ENCODE results near the gene CPE.
"Not testable (repeated sequence)": the region's sequence is repeated elsewhere in the genome, so short reads cannot be mapped to it uniquely, and the experiment has no call there.

Gene CPE

DNA sequence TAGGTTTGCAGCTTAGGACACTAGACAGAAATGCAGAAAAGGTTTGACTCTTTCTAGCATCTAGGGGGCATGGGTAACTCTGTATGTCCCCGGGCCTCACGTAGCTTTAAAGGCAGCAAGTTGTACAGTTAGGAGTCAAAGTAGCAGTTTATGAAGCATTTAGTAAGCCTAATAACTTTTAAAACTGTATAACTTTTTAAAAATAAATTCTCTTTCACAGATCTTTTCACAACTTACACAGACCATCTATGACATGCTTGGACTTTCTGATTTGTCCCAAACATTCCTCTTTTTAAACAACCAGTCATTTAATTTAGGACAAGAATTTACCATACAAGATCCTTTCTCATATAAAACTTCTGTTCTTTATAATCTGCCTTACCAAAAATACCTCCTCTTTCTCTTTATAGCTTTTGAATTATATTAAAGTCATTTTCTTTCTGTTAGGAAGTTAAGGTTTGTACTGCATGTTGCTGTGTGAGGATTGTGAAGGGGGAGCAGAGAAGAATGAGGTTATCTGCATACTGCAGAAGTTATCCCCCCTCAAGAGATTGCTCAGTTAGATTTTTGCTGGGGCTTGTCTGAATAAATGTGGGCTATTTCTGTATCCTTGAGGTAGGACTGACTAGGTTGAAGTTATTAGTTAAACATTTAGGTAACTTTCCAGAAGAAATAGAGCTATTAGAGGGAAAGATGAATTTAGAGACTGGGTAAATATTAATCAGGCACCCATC, 94.3 kb downstream of the CPE start:
- no peak for DNase-seq

DNA sequence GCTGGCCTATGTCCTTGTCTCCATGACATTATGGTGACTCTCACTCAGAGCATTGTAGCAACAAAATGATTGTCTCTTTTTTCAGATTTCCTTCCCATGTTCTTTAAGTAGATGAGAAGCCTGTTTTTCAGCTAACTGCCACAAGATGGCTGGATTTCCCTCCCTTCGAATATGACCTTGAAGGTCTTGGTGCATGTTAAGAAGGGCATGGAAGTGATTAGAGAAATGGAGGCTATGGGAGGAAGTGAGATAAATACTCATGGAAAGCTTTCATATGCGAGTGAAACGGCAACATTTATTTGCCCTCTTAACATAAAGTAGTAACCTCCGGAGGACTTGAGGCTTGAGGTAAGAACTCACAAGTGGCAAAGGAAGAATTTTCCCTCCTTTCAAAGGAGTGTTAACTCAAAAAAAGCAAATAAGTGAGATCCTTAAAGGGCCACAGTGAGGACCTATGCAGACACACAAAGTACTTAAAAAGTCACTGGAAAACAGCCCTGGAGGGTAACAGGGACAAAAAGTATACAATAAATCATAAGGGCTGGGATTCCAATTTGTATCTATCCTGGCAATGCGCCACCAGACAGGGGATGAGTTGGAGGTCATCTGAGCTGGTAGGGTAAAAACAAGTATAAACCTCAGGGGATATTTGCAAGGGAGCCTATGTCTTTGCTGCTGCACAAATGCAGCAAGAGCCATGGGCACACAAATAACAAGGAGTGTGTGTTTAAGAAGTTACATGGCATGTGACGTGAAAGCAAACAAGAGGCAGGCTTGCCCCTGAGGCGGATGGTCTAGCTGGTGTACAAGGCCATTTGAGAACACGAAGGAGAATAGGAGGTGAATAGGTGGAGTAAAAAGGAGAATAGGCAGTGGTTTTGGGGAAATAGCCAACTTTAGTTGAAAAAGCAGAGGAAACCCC, 96.2 kb downstream of the CPE start:
- DNase-seq, result no peak

DNA sequence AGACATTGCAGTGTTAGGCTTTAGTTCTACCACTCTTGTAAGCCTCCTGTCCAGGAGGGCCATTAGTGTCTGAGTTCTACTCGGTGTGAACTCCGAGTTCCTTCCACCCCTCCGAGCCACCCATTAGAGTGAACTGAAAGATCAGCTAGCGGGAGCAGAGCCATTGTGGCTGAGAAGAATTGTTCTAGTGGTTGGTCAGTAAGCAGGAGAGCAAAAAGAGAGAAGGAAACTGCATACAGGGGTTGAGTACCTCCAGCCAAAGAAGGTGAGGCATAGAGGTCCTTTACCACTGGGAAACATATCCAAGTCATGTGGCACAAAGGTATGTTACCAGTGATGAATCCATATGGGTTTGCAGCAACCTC, 96.9 kb downstream of the CPE start:
- DNase-seq, result no peak

- DNase-seq, result no peak
Observed at GRCh38 chr4:165476214-165477098, 97.6 kb downstream of the CPE start.

- DNase-seq, result no peak
Observed at GRCh38 chr4:165477799-165478198, 99.0 kb downstream of the CPE start.

DNA sequence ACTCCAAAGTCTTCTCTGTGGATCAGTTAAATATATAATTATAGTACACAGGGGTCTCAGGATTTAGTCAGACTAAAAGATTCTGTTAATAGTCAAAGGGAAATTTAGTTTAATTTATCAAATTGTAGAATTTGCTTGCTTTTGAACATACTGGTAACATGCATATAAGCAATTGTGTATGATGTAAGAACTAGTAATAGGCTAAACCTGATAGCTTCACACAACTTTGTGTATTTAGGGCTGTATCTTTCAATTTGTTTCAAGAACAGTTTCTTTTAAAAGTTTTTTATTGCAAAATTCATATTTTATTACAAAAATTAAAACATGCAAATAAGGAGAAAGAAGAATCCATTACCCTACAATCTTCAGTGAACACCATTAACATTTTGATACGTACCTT, 99.5 kb downstream of the CPE start:
- DNase-seq, result no peak

- no peak for DNase-seq
Observed at GRCh38 chr4:165481053-165481835, 102.4 kb downstream of the CPE start.

DNA sequence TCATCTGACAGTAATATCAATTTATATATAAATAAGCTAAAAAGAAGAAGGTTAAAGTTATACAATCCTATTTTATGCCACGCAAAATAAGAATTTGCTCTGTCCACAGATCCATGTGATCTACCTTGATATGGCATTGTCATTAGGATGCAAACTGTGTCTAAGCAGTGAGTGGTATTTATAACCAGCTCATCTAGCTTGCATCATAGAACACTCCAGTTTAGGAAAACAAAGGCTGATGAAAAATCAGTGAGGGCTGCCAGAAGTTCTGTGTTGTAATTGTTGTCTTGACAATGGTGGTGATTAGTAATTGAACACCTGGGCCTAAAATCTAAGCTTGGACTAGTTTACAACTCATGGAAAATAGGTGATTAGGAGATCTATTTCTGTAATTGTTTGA, 111.0 kb downstream of the CPE start:
- no peak for DNase-seq

GRCh38 chr4:165492583-165492982, 113.8 kb downstream of the CPE start:
- not testable (repeated sequence) for DNase-seq

- peak; percentile 59 for DNase-seq
Observed at GRCh38 chr4:165493359-165493758, 114.6 kb downstream of the CPE start.

GRCh38 chr4:165502916-165503907, 124.4 kb downstream of the CPE start:
- DNase-seq, result no peak

DNA sequence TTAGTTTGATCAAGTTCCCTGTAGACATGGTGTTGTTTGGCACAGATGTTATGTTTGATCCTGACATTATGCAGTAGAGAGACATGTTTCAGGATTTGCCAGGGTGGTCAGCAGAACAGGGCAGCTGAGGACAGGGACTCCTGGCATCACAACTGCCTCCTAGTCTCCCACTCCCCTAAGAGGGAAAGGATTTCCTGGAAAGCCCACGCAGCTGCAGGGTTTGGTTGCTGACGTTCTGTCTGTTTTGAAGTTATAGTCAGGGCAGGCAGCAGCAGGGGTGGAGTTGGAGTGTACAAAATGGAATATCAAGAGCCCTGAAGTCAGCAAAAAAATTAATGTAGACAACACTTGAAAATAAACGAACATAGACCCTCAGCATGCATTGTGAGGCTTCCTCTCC, 125.4 kb downstream of the CPE start:
- DNase-seq, result no peak

- DNase-seq, result no peak
Observed at GRCh38 chr4:165505958-165506837, 127.4 kb downstream of the CPE start.

GRCh38 chr4:165506849-165507248, 128.0 kb downstream of the CPE start:
- DNase-seq, result no peak

- DNase-seq, result no peak
Observed at GRCh38 chr4:165507381-165507780, 128.6 kb downstream of the CPE start.

GRCh38 chr4:165508372-165509120, 129.7 kb downstream of the CPE start:
- no peak for DNase-seq

DNA sequence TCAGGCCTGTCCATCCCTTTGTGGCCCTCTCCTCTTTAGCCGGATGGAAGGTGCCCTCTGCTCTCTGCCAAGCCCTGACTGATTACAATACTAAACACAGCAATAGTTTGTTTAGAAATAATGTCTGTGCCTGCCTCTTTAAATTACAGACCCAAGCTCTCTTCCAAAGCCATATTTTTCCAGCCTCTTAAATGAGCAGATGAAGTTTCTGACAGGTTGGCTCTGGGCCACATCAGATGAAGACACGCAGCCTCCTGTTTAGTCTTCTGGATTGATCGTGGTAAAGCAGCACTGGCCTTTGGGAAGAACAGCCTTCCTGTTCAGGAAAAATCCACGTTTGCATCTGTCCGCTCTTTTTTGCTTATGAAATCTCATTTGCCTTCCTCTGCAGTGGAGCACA, 133.6 kb downstream of the CPE start:
- no peak for DNase-seq

- DNase-seq, result no peak
Observed at GRCh38 chr4:165514739-165515138, 135.9 kb downstream of the CPE start.

- no peak for DNase-seq
Observed at GRCh38 chr4:165515201-165515600, 136.4 kb downstream of the CPE start.

Data from activated CD8-positive, alpha-beta memory T cell treated with anti-CD3 and anti-CD28 coated beads, Interleukin-2, amount 50 U/mL, for 4 hours (primary cell).